GM12865 (cell line): ENCODE data around the gene TEX11.

ENCODE experiments used
- DNase-seq: peaks from one replicate; pipeline ENCODE4 v3.0.0; 2010; ENCODE audit warnings: low read depth
- H3K4me3 ChIP-seq: 2 replicates; pipeline ENCODE4 v1.5.1; 2011; ENCODE audit warnings: mild to moderate bottlenecking, low read depth, low read length, control low read depth
- CTCF ChIP-seq: IDR thresholded peaks from 2 replicates; pipeline ENCODE4 v1.5.1; 2011; ENCODE audit warnings: low read length, control low read depth, low read depth, inconsistent platforms; ENCODE audit not compliant: insufficient read depth; ENCODE audit errors: missing control alignments

Gene TEX11

GRCh38 chrX:70508296-70508911 is 400.1 kb downstream of the TEX11 start:
- no peak overlapping the region for H3K4me3 ChIP-seq
- peak; percentile 36 for DNase-seq
- TF ChIP-seq CTCF: no peak

- H3K4me3 ChIP-seq: no peak overlapping the region
- TF ChIP-seq CTCF: no peak
- DNase-seq: no peak
Observed at GRCh38 chrX:70505451-70505841, 403.1 kb downstream of the TEX11 start.

GRCh38 chrX:70504772-70505450 is 403.6 kb downstream of the TEX11 start:
- no peak overlapping the region for H3K4me3 ChIP-seq
- DNase-seq: peak; percentile 24
- no peak for TF ChIP-seq CTCF

- no peak for DNase-seq
- H3K4me3 ChIP-seq: no peak overlapping the region
- no peak for TF ChIP-seq CTCF
Observed at GRCh38 chrX:70500826-70501225, 407.7 kb downstream of the TEX11 start.

- H3K4me3 ChIP-seq: no peak overlapping the region
- no peak for TF ChIP-seq CTCF
- DNase-seq: no peak
Observed at GRCh38 chrX:70498129-70498528, 410.4 kb downstream of the TEX11 start.

GRCh38 chrX:70497026-70497425 is 411.5 kb downstream of the TEX11 start:
- DNase-seq: no peak
- no peak for TF ChIP-seq CTCF
- H3K4me3 ChIP-seq: no peak overlapping the region

- TF ChIP-seq CTCF: no peak
- no peak overlapping the region for H3K4me3 ChIP-seq
- no peak for DNase-seq
Observed at GRCh38 chrX:70496491-70496890, 412.0 kb downstream of the TEX11 start.
